ENCODE results near the gene PCDHAC2.

The PCDHAC2 gene

GRCh38 chr5:140988100-140988499, 21.8 kb downstream of the PCDHAC2 start:
- H3K4me3 ChIP-seq (ENCODE audit: low read depth, low read length, poor library complexity, severe bottlenecking), result no peak overlapping the region
- no peak overlapping the region for H2AFZ ChIP-seq (ENCODE audit: low read length)
- H3K36me3 ChIP-seq (ENCODE audit: insufficient read depth, low read length), result no peaks in the 10 kb centered on the region
- no peaks in the 10 kb centered on the region for H3K27me3 ChIP-seq (ENCODE audit: insufficient read depth, low read length)
- H3K27ac ChIP-seq (ENCODE audit: low read depth, low read length, poor library complexity, severe bottlenecking), result no peak overlapping the region
- H3K79me2 ChIP-seq (ENCODE audit: insufficient read depth, low read length), result no peaks in the 10 kb centered on the region
- H3K4me1 ChIP-seq (ENCODE audit: insufficient read depth, low read length, severe bottlenecking), result no peaks in the 10 kb centered on the region
- H3K9me2 ChIP-seq (ENCODE audit: low read depth, low read length), result no peaks in the 10 kb centered on the region
- no peaks in the 10 kb centered on the region for H3F3A ChIP-seq (ENCODE audit: insufficient read depth, low read length)
- no peak overlapping the region for H3K4me2 ChIP-seq (ENCODE audit: low read length)
- TF ChIP-seq CTCF (IDR thresholded peaks at IDR 0.05; ENCODE audit: low read length), result no peak
- TF ChIP-seq EZH2 (IDR thresholded peaks at IDR 0.05; ENCODE audit: borderline replicate concordance, low read length), result no peak
- no peak overlapping the region for H3K9ac ChIP-seq (ENCODE audit: low read length)
- no peaks in the 10 kb centered on the region for H4K20me1 ChIP-seq (ENCODE audit: insufficient read depth, low read length)
- no peaks in the 10 kb centered on the region for H3K9me3 ChIP-seq (ENCODE audit: low read length)

- Histone ChIP-seq H4K20me1 (ENCODE audit: insufficient read depth, low read length) (no peaks in the 10 kb centered on the region), H3K9me2 (ENCODE audit: low read depth, low read length) (no peaks in the 10 kb centered on the region), H3K9ac (ENCODE audit: low read length) (no peak overlapping the region), H3K9me3 (ENCODE audit: low read length) (no peaks in the 10 kb centered on the region), H3K27ac (ENCODE audit: low read depth, low read length, poor library complexity, severe bottlenecking) (no peak overlapping the region), H3K4me2 (ENCODE audit: low read length) (no peak overlapping the region), H3K4me1 (ENCODE audit: insufficient read depth, low read length, severe bottlenecking) (no peaks in the 10 kb centered on the region), H3K36me3 (ENCODE audit: insufficient read depth, low read length) (no peaks in the 10 kb centered on the region), H3K4me3 (ENCODE audit: low read depth, low read length, poor library complexity, severe bottlenecking) (no peak overlapping the region), H3K79me2 (ENCODE audit: insufficient read depth, low read length) (no peaks in the 10 kb centered on the region), H3F3A (ENCODE audit: insufficient read depth, low read length) (no peaks in the 10 kb centered on the region), H3K27me3 (ENCODE audit: insufficient read depth, low read length) (no peaks in the 10 kb centered on the region), H2AFZ (ENCODE audit: low read length) (no peak overlapping the region)
- no peak for TF ChIP-seq CTCF (IDR thresholded peaks at IDR 0.05; ENCODE audit: low read length)
- no peak for TF ChIP-seq EZH2 (IDR thresholded peaks at IDR 0.05; ENCODE audit: borderline replicate concordance, low read length)
These were observed 22.3 kb downstream of the PCDHAC2 start for GRCh38 chr5:140988608-140989007.

- Histone ChIP-seq H3K9me3 (ENCODE audit: low read length) (no peaks in the 10 kb centered on the region), H3K27ac (ENCODE audit: low read depth, low read length, poor library complexity, severe bottlenecking) (no peak overlapping the region), H3K4me3 (ENCODE audit: low read depth, low read length, poor library complexity, severe bottlenecking) (no peak overlapping the region), H3K79me2 (ENCODE audit: insufficient read depth, low read length) (no peaks in the 10 kb centered on the region), H3K9ac (ENCODE audit: low read length) (no peak overlapping the region), H3K4me2 (ENCODE audit: low read length) (no peak overlapping the region), H2AFZ (ENCODE audit: low read length) (no peak overlapping the region), H3K36me3 (ENCODE audit: insufficient read depth, low read length) (no peaks in the 10 kb centered on the region), H4K20me1 (ENCODE audit: insufficient read depth, low read length) (no peaks in the 10 kb centered on the region), H3K4me1 (ENCODE audit: insufficient read depth, low read length, severe bottlenecking) (no peaks in the 10 kb centered on the region), H3F3A (ENCODE audit: insufficient read depth, low read length) (no peaks in the 10 kb centered on the region), H3K9me2 (ENCODE audit: low read depth, low read length) (no peaks in the 10 kb centered on the region), H3K27me3 (ENCODE audit: insufficient read depth, low read length) (no peaks in the 10 kb centered on the region)
- TF ChIP-seq EZH2 (IDR thresholded peaks at IDR 0.05; ENCODE audit: borderline replicate concordance, low read length) (no peak), CTCF (IDR thresholded peaks at IDR 0.05; ENCODE audit: low read length) (no peak)
These were observed 23.2 kb downstream of the PCDHAC2 start for GRCh38 chr5:140989254-140990020.

Measured in OCI-LY1 (cell line).